NK-92 (cell line): ENCODE measurements around the gene ALK.

Experiments used
- DNase-seq: peaks from one replicate; lab custom pipeline; 2025; ENCODE audit not compliant: unreplicated experiment; lab: John Stamatoyannopoulos, UW

The ALK gene

DNA sequence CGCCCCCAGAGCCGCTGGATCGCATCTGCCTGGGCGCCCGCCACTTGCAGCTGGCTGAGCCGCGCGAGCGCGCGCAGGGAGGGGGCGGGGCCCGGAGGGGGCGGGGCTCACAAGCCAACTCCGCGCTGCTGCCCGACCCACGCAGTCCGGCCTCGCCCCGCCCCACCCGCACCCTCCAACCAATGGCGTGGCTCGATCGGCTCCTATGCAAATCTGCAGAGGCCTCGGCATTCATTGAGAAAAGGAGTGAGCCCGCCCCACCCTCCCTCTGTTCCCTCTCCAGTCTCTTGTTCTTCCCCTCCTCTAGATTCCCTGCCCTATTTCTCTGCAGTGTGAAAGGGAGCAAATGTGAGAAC lies at the start of gene ALK:
ALK (minus strand) TSS at position 27 of the 356 bp plus-strand sequence. CDS start 927 bp downstream, outside the sequence.
- DNase-seq = no peak

DNA sequence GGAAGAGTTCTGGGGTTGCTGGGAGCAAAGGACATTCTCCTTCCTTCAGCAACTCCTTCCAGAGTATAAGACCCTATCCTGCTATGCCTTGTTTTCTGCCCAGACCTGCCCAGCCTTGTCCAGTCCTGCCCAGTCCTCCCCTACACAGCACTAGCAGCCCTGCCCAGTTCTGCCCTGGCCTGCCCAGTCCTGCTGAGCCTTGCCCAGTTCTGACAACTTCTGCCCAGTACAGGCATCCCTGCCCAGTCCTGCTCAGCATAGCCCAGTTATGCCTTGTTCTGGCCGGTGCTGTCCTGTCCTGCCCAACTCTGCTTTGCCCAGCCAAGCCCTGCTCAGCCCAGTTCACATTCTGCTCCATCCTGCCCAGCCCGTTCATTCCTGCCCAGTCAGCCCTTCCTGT lies 44.9 kb upstream of the ALK start:
- no peak for DNase-seq

GRCh38 chr2:29963972-29964570 lies 42.7 kb upstream of the ALK start:
- DNase-seq = no peak

GRCh38 chr2:29962922-29963321 lies 41.5 kb upstream of the ALK start:
- no peak for DNase-seq

GRCh38 chr2:29954316-29954715 lies 32.9 kb upstream of the ALK start:
- no peak for DNase-seq

DNA sequence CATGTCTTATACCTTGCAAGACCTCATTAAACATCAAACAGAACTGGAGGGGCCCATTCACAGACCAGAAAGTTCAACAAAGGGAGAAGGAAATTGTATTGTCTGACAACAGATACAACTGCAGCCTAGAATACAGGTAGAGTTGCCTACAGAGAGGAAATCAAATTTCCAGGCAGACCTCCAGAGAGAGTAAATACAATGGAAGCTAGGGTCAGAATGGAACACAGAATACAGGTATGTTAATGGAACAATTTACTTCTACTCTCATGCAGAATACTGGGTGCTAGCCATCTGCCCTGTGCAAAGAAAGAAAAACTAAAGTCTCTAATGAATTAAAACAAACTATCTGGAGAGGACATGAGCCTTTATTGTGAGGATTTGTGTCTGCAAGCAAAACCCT lies 31.6 kb upstream of the ALK start:
- no peak for DNase-seq

- DNase-seq = no peak
Observed at GRCh38 chr2:29951576-29951975, 30.2 kb upstream of the ALK start.

DNA sequence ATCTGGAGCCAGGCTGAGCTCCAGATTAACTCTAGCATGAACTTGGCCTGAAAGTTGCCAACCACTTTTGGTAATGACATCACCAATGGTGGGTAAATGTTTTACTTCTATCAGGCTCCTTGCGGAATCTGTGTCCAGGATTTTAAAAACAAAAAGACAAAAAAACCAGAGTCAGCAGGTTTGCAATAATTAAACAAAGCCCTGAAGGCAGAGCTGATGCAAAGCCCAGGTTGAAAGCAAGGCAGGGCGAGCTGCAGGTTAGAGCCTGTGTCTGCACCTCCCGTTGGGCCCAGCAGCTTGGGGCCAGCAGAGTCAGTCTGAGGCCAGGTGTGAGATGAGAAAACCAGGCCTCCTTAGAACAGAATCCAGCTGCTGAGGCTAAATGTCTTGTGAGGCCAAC lies 29.1 kb upstream of the ALK start:
- DNase-seq = no peak

GRCh38 chr2:29949042-29949441 lies 27.7 kb upstream of the ALK start:
- no peak for DNase-seq

GRCh38 chr2:29946505-29946904 lies 25.1 kb upstream of the ALK start:
- no peak for DNase-seq

DNA sequence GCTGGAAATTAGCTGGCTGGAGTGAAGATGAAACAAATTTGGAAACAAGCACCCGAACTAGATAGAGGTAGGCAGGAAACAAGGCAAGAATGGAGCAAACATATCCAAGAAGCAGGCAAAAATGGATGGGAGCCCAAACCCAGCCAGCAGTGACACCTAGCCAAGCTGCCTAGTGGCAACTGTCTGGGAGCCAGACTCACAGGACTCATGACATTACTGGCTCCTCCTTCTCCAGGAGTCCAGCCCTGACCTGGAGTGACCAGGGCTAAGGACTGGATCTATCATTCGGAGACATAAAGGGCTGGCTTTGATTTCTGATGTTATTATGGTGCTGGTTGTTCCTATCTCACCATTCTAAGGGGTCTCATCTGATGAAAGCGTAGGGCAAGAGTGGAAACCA lies 21.3 kb upstream of the ALK start:
- DNase-seq = no peak

- no peak for DNase-seq
Observed at GRCh38 chr2:29940706-29941105, 19.3 kb upstream of the ALK start.

- DNase-seq = no peak
Observed at GRCh38 chr2:29936020-29936419, 14.6 kb upstream of the ALK start.

DNA sequence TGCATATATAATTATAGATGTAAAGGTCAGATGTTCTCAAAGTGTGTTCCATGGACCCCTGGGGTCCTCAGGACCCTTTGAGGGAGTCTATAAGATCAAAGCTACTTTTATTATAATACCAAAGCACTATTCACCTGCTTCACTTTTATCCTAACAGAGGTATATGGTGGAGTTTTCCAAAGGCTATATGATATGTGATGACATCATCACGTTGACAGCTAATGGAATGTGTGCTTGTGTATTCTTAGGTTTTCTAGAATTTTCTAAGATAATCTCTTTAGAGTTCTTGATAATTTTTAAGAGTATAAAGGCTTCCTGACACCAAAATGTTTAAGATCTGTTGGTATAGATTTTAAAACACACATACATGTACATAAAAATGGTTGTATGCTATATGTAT lies 10.4 kb upstream of the ALK start:
- DNase-seq = no peak

GRCh38 chr2:29923110-29923721 lies 1.8 kb upstream of the ALK start:
- no peak for DNase-seq

- DNase-seq = no peak
Observed at GRCh38 chr2:29922605-29923004, 1.2 kb upstream of the ALK start.

- no peak for DNase-seq
Observed at GRCh38 chr2:29920631-29921559, 491 bp downstream of the ALK start.

DNA sequence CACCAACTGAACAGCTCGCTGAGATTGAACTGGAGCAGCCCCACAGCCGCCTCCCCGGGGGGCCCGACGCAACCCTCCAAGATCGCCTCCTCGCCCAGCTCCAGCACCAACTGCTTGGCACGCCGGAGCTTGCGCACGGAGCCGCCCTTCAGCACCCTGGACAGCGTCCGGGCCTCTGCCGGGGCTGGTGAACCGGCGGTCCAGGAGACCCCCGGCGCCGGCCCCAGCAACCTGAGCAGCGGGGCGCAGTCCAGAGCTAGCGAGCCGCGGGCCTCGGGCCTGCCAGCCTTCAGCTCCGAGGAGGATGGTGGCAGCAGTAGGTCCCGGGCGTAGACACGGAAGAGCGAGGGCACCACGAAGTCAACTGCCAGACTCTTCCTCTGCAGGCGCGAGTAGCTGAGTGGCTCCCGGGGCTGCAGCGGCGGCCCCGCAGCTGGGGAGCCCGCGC lies 1.2 kb downstream of the ALK start:
- DNase-seq = no peak

DNA sequence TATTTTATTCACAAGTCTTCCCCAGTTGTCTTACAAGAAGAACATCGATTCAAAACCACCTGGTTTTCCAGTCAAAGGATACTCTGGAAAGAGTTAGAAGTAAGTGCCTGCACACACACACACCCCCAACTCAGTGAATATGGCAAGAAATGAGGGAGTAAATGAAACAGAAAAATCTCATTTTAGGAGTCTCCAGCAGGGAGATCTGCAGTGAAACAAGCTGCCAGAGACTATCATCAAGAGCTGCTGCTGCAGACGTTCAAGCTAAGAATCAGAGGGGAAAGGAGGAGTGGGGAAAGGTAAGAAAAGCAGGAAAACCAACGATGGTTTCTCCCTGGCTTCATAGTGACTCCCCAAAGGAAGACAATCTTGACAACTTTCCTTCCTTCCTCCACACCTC lies 2.4 kb downstream of the ALK start:
- DNase-seq = no peak

GRCh38 chr2:29917781-29918180 lies 3.6 kb downstream of the ALK start:
- DNase-seq = no peak

GRCh38 chr2:29916571-29916970 lies 4.8 kb downstream of the ALK start:
- DNase-seq = no peak

GRCh38 chr2:29910960-29911359 lies 10.4 kb downstream of the ALK start:
- DNase-seq = no peak
